NCI-H1694 treated with DMSO at 0.1 percent for 48 hours (cell line): ENCODE data around the gene DYNLT5.
"Not testable (repeated sequence)": the region's sequence is repeated elsewhere in the genome, so short reads cannot be mapped to it uniquely, and the experiment has no call there.

Experiments
- DNase-seq: peaks from one replicate; lab custom pipeline; 2025; lab: John Stamatoyannopoulos, UW

Gene DYNLT5, protein sequence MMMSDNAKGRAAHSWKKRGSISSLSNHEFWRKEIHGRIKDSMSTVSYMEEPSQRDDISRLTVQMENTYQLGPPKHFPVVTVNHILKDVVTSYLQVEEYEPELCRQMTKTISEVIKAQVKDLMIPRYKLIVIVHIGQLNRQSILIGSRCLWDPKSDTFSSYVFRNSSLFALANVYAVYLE

DNA sequence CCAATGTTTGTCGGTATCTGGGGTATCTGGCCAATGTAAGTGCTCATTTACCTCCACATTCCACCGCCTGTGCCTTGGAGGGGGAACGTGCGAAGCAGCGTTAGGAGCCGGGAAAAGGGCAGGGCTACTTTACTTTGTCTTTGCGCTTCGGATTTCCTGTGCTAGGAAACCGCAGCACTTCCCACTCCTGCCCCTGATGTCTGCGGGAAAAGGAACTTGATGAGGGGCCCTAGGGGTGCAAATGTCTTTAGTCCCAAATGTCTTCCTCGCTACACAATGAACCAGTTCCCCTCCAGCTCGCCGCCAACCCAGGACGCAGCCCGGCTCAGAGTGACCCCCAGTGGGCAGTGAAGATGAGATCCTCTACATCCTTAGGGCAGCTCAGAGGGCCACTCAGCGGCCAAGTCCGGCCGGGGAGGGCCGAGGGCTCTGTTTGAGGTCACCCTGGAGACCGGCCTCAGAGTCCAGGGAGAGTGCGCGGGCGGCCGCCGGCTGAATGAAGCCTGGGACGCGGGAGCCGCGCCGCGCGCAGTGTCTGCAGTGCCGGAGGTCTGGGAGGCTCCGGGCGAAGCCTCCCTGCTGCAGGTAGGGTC is at the start of gene DYNLT5:
TSS of gene DYNLT5 (plus strand) at position 460 of the 593 bp plus-strand sequence. CDS start 2,200 bp downstream, outside the sequence.
- DNase-seq, result no peak

DNA sequence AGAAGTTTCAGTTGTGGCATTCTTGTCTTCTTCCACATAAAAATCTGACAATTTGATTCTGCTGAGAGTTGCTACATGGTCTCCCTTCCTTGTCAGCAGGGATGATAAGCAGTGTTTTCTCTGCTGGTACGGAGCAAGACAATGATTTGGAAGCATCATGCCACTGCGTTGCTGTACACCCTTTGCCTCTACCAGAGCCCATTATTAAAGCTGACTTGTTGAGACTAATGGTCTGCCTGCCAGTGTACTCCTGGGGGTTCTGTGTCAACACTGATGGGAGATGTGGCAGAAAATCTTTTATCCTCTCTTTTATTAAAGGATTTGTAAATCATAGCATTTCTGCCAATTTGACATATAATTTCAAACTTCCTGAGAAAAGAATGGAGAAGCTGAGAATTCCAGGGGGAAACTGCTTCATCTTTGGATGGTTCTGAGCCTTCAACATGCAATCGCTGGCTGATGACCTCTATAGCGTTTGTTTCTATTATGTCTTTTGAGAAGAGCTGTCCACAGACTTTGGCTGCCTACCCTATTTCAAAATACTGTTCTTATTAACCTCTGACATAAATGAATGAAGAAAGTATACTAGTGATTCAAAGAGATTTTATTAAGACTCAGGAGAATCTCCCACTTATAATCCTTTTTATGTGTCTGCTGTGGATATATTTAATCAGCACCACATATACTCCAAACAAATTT is 47.9 kb upstream of the DYNLT5 start:
- DNase-seq, result no peak

DNA sequence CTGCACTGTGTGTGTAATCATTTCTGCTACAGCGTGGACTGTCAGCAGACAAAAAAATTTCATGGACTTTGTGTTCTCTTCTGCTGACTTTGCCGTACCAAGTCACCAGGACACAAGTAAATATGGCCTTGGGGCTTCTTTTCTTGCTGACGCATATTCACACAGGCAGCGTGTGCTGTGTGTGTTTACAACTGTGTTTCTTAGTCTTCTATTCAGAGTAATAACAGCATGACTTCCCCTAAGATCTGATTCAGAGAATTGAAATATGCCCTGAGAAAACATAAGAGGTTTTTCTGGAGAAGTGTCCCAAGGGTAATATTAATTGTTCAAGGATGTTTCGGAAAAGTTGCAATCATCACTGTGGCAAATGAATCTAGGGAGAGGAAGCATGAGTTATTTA is 47.1 kb upstream of the DYNLT5 start:
- no peak for DNase-seq

DNA sequence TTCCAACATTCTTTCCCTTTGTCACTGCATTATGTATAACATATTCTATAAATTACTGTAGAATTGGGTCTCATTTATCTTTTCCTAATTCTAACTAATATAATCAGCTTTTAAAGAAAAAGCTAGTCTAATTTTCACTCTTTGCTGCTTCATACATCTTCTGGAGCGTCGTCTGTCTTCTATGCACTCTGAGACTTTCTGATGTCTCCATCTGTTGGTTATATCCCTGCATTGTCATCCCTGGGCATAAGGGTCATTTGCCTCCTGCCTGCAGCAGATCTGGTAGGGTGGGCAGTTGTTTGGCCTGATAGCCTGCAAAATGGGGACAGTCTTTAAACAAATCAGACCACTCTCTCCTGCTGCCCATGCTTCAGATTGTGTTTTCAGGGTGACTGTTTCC is 40.8 kb upstream of the DYNLT5 start:
- no peak for DNase-seq

DNA sequence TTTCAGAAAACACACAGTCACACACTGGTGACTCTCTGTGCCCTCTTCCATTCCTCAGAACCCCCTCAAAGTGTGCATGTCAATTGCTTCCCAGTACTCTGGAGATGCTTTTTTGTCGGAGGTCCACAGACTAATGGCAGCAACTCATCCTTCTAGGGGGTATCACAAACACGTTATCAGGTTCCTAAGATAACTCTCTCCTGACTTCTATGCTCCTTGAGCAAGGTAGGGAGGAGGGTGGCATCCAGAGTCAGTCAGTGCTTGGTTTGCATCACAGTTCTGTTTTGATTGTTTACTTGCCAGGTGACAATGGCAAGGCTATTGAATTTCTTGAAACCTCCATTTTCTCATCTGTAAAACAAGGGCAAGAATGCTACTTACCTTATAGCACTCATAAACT is 39.4 kb upstream of the DYNLT5 start:
- no peak for DNase-seq

DNA sequence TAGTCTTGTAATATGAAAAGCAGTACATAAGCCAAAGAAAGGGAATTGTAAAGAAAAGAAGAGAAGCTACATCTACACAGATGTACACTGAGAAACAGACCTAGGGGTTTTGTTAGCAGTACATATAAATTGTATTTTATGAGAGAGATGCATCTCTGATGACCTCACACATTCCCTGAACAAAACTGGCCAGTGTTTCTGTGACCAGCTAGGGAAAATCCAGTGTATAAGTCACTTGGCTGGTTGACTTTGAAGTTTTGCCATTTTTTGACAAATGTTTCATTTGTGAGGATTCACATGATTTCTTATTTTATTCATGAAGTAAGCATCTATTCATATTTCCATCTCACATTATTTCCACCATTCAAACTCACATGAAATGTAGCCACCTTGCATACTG is 28.3 kb upstream of the DYNLT5 start:
- DNase-seq, result no peak

DNA sequence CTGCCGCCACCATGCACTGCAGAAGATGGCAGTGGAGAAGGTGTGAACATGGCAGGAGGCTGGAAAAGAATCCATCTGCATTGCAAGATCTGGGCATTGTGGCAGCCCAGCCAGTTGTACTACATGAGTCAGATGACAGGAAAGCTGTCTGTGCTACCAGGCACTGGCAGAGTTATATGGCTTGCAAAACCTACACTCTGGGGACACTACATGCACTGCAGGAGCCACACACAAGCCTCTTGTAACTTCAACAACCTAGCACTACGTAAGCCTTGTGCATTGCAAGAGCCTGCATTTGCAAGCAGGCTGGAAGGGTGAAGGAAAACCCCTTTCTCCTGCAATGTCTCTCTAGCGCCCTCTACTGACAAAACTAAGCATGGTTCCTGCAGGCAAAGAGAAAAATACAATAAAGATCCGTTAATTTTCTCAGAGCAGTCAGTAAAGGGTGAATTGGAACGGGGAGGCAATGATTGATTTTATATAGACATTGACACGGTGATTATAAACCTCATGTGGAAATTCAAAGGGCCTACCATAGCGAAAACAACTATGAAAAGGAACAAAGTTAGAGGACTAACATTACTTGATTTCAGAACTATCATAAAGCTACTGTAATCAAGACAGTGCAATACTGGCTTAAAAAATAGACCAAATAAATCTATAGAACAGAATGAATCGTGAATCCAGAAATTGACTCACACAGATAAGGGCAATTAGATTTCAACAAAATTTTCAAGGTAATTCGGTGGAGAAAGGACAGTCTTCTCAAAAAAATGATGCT is 26.2 kb upstream of the DYNLT5 start:
- peak; percentile 40 for DNase-seq

DNA sequence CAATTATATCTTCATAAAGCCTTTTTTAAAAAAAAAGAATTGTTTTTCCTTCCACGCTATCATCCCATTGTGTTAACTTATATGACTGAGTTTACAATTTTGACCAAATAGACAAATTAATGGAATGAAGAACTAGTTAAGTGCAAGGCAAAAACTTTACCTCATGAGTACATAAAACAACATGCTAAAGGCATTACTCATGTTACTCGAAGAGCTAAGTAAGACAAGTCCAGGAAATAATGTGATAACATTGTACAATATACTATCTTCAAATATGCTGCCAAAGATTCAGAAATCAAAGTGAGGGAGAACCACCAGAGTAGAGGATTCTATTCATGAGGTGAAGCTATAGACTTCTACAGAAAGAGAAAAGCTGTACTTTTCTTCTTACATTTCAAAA is 24.2 kb upstream of the DYNLT5 start:
- DNase-seq, result no peak

DNA sequence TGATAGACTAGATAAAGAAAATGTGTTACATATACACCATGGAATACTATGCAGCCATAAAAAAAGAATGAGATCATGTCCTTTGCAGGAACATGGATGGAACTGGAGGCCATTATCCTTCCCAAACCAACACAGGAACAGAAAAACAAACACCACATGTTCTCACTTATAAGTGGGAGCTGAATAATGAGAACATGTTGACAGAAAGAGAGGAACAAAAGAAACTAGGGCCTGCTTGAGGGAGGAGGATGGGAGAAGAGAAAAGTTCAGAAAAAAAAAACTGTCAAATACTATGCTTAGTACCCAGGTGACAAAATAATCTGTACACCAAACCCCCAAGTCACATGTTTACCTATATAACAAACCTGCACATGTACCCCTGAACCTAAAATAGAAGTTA is 23.5 kb upstream of the DYNLT5 start:
- not testable (repeated sequence) for DNase-seq

DNA sequence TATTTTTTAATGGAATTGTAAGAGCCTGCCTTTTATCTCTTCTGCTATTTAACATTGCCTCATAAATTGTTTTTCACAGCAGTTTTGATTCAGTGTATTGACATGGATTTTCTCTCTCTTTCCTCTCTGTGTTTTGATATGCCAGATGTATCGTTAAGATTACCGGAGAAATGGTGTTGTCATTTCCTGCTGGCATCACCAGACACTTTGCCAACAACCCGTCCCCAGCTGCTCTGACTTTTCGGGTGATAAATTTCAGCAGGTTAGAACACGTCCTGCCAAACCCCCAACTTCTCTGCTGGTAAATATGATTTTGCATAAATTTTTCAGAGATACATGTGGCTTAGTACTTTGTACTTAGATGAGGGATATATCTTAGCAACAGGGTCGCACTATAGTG is 23.1 kb upstream of the DYNLT5 start:
- peak; percentile 56 for DNase-seq

DNA sequence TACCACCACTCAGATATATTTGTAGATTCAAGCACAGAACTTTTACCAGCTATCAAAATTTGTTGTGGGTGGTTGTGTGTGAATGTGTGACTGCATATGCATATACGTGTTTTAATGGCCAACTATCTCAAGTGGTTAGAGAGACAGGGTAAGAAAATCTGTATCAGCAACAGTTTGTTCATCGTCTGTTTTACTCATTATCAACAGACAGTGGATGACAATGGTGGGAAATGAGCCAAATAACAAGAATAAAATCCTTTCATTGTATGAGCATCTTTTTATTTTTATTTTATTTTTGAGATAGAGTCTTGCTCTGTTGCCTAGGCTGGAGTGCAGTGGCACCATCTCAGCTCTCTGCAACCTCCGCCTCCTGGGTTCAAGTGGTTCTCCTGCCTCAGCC is 22.7 kb upstream of the DYNLT5 start:
- DNase-seq, result no peak

DNA sequence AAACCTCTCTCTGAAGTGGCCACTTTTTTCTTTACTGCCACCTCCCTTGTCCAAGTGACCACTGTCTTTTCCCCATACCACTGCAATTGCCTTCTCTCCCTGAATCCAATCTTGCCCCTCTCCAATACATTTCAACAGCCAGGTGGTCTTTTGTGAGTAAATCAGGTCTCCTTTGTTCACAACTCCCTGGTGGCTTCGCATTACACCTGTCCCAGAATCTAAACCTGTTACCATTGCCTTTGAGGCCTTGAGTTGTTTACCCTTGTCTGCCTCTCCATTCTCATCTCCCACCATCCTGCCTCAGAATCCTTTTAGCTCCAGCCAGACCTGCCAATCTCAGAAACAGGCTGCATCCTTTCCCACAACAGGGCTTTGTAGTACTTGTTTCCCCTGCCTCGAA is 21.8 kb upstream of the DYNLT5 start:
- no peak for DNase-seq

DNA sequence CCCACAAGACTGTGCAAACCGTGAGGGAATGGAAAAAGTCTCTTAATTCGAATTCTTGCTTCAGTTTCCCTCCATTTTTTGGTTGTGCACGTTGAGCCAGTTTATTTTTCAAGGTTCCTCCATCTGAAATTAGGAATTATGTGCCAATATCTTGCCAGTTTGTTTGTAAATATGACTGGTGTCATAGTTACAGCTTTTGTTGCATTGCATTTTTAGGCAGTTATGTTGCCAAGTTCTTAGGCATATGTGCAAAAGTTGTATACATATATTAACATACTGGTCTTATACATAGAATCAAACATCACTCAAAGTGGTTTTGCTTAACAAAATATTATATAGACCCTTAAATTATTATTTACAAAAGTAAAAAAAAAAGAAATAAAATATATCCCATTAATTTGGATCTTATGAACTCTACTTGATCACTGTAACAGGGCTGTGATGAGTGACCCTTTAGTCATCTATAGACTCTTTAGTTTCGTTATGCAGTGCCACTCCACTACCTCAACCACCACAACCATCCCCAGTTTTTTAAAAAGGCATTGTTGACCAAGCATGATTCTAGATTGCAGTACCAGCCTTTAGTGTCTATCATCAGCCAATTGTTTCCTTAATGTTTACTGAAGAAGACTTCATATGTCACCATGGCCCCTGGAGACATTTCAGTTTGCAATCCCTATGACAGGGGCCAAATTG is 20.9 kb upstream of the DYNLT5 start:
- no peak for DNase-seq

DNA sequence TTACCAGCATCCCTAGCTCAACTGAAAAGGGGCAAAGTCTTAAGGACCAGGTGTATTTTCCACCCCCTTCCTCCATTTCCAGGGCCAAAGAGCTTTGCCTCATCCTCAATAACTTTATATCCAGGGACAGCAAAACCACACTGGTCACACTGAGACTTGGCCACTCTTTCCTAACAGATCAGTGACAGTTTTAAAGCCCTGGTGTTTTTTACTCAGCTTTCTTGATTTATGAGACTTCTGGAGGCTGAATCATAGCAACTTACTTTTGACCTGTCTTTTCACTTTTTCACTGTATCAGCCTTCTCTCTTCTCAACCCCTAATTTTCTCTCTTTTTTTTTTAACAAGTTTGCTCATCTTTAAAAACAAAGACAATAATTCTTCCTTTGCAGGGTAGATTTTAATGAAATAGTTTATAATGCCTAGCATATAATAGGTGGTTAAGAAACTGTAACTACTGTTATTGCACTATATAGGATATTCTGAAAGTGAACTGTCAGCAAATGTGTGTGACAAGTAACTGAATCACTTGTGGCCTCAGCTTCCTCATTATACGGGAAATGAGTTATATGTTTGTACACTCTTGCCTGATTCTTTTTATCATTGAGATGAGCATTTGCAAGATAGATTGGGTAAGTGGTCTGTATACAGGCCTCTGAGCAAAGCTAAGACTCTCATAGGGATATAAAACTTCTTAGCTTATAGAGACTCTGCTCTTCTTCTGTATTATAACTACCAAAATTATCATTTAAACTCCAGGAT is 19.7 kb upstream of the DYNLT5 start:
- DNase-seq, result no peak

DNA sequence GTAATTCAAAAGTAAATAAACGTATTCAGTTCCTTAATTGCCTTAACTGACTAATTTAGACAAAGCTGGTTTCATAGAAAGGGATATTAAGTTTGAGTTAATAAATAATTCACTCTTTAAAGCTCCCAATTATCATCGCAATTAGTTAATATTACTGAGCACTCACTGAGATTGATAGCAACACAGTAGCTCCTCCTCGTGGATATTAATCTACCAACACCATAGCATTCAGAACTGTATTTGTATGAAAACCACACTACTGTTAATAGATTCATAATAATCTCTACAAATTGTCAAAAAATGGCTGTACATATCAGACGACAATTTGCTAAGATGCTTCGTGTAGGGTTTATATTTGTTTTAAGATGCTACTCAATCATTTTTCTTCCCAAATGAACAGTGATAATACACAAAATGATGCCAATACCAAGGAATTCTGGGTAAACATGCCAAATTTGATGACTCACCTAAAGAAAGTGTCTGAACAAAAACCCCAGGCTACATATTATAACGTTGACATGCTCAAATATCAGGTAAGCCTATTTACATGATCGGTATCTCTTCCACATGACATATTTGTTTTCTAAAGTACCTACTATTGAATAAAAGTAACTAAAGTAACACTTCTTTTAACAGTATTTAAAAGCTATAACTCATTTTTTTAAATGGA is 18.8 kb upstream of the DYNLT5 start:
- no peak for DNase-seq

DNA sequence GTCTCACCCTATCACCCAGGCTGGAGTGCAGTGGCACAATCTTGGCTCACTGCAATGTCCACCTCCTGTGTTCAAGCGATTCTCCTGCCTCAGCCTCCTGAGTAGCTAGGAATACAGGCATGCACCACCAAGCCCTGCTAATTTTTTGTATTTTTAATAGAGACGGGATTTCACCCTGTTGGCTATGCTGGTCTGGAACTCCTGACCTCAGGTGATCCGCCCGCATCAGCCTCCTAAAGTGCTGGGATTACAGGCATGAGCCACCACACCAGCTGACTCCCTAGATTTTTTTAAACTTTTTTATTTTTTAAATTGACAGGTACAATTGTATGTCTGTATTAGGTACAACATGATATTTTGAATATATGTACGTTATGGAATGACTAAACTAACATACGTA is 17.7 kb upstream of the DYNLT5 start:
- DNase-seq, result not testable (repeated sequence)

DNA sequence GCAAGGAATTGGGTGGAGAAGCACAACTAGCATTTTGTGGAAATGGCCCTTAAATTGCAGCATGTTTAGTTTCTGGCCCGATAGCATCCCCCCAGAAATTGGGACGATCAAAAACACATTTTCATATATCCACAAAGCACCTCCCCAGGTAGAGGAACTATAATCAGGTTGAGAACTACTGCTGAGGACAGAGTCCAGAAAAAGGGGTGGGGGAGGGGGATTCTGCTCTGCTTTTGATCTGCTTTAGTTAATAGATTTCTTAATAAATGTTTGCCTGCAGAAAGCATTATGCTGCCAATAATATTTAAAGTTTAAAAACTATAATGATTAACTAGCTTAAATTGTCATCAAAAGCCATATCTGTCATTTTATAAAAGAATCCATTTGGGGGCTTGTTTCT is 14.4 kb upstream of the DYNLT5 start:
- no peak for DNase-seq

DNA sequence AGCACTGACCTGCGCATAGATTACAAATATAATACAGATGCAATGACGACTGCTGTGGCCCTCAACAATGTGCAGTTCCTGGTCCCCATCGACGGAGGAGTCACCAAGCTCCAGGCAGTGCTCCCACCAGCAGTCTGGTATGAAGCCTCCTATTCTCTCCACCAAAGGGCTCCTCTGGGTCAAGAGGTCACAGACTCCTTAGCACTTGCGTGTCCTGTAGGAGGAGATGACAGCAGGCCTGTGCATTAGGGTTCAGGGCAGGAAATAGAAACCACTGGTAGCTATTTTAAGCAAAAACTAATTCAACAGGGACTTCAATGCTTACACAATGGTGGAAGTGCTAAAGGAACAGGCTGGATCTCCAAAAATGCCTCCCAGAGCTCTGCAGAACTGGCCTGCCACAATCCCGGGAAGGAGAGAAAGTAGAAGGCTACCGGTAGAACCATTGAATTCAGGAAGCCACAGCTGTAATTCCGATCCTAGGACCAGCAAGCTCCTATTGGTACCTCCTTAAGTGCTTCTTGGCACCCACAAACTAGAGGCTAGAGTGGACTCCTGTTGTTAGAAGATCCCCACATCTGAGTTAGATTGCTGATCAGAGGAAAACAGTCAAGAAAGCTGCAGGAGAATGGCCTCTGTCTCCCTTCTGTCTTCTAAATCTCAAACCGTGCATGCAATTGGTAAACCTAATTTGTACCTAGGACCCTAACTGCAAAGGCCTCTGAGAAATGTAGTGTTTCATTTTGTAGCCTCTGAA is 12.7 kb upstream of the DYNLT5 start:
- no peak for DNase-seq

DNA sequence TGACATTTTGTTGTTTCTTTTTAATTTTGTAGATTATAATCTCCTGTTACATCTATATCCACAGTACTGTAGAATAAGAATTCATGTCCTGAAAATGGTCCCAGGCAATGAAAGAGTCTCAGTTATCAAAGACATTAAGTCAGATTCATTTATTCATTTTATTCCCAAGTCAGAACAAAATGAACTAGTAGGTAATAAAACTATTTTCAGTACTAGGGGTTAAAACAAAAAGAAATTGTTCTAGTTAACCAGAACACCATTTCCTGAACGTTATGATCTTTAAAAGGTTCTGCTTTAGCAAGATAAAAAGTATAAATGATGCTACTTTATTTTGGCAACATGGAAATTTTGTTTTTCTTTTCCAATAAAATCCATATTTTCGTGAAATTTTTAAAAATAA is 6.8 kb upstream of the DYNLT5 start:
- DNase-seq, result no peak

DNA sequence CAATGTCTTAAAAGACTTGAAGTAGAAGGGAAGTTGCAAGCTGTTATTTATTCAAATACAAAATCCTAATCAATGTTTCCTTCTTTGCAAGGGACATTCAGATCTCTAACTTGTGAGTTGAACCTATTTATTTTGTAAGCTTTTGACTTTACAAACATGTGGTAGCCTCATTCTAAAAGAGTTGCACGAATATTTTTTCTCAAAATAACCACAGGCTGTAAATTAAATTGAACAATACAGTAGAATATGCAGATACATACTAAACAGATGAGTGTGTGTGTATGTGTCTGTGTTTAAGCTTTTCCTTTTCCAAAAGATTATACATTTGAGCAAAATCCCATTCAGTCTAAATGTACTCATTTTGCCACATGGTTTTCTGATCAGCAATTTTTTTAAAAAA is 4.8 kb upstream of the DYNLT5 start:
- DNase-seq, result no peak
